ENCODE measurements around the gene PHLDB2. TPM values are rescaled to one million over a fixed set of nuclear protein-coding genes. Genes with fewer than 3 reads are reported as not detected.

PHLDB2 gene
- total RNA-seq, 1 donor from 2014 or later, result 142 TPM

DNA sequence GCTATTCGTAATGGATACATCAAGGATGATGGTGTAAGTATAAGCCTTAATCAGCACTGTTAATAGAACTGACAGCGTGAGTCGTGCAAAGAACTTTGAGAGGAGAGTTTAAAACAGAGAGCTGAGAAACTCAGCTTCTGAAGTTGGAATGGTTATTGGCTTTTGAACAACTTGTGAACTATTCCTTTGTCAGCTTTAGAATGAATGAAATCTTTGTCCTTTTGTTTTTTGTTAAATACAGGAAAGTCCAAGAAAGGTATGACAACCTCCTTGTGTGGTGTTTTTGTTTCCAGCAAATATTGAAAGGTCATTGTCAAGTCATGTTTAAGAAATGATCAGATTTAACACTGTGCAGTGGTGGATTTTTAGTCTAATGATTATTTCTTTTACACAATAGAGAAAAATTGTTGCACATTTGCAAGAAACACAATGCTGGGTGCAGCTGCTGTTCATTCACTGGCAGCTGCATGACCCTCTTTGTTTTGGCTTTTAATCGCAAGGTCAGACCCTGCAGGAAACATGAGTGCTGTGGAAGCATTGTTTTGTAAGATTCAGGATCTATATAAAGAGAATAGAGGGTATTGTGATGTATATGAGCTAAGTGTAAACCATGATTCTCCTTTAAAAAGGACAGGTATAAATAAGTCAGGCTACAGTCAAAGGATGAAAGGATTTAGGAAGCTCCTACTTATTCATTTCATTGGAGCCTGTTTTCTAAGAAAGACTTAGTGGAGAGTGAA is 98.1 kb downstream of the PHLDB2 start:
- DNase-seq (ENCODE audit: low spot score), result no peak

GRCh38 chr3:111961461-111962164 is 102.5 kb downstream of the PHLDB2 start:
- DNase-seq (ENCODE audit: low spot score), result no peak

- DNase-seq (ENCODE audit: low spot score), result no peak
Measured at GRCh38 chr3:111963424-111963823, 104.4 kb downstream of the PHLDB2 start.

DNA sequence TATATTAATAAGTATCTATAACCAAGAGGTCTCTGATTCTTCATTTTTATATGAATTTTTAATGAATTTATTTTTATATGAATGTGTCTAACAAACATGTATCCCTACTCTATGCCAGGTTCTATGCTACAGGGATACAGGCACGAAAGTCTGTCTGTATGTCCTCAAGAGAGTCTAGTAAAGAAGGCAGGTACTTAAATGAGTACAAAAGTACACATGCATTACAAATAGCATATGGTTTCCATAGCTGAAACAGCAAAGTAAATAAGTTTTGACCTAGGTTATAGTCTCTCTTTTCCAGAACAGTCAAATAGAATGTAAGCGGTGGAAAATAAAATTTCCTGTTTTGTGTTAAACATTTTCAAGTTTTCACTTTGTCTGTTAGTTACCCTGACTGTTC is 106.4 kb downstream of the PHLDB2 start:
- DNase-seq (ENCODE audit: low spot score), result no peak

DNA sequence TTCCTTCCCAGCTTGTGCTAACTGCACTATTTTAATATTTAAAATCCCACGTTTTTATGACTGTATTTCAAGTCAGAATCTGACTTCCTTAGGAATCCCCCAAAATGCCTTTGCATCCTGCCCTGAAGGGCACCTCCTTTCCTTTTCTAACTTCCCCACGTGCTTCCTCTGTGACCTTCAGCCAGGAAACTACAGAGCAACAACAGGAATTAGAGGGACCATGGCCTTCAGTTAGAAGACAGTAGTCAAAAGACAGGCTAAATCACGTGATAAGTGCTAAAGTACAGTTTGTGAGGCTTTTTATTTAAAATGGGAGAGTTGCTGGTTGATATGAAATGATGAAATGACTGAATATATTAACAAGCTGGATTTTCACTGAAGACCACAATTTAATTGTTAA is 108.0 kb downstream of the PHLDB2 start:
- no peak for DNase-seq (ENCODE audit: low spot score)

DNA sequence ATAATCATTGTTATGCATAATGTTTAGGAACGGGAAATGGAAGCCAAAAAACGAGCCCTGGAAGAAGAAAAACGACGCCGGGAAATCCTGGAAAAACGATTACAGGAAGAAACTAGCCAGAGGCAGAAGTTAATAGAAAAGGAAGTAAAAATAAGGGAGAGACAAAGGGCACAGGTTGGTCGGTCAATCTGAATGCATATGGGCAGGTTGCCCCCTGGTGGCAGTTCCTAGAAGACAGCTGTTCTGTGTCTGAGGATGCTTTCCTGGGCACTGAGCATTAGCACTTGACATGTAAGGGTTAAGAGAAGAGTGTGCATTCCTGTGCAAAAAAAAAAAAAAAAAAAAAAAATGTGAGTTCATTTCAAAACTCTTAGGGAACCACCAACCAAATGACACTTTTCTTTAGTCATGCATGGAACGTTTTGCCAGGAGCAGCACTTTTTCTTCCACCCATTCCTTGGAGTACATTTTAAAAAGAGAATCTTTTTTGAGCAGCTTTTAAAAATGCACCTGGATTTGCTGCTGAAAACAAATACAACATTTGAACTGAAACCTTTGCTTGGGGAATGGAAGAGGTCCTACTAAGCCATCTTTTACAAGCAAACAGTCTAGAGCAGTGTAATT is 108.7 kb downstream of the PHLDB2 start:
- DNase-seq (ENCODE audit: low spot score), result peak; percentile 89

DNA sequence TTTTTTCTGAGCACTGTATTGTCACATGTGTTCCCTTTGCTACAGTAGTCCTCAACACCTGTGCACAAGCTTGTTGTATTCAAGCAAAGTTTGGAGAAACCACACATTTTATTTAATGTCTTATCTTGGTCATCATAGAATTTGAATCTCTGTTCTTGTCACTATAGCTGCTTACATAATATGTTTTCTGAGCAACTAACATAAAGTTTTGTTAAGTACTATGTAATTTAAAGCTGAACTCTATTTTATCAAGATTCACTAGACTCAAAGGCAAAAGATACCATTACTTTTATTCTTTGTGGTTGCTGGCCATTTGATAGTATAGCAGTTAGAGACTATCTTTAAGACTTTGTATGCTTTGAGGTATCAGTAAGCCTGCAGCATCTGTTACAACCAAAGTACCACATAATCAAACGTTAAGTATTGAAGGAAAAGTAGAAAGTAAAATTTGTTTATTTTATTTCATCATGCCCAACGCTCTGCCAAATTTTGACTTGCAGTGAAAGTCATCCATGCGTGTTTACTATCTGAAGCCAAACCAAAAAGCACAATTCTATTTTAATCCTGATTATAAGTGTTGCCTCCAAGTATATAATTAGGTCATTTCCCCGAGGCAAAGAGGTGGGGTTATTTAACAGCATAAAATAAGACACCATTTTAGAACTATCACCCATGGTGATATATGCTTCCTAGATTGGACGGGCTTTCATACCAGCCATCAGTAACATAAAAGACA is 109.4 kb downstream of the PHLDB2 start:
- DNase-seq (ENCODE audit: low spot score), result no peak

GRCh38 chr3:111970376-111970775 is 111.3 kb downstream of the PHLDB2 start:
- DNase-seq (ENCODE audit: low spot score), result no peak

- DNase-seq (ENCODE audit: low spot score), result no peak
Measured at GRCh38 chr3:111971533-111972130, 112.6 kb downstream of the PHLDB2 start.

DNA sequence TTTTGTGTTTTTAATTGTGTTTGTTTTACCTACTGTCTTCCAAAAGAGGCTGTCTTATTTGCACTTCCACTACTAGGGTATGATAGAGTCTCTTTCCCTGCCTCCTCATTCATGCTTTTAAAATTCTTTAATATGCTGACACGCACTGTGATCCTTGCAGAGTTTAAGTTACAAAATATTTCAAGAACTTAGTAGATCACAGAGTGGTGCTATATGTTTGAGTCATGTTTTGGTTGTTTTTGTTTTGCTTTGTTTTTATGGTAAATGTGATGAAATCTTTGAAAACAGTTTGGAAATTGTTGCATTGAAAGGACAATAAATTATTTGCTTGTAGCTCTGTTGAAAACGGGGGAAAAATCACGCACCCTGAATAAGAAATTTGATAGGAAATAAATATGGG is 113.8 kb downstream of the PHLDB2 start:
- DNase-seq (ENCODE audit: low spot score), result no peak

- DNase-seq (ENCODE audit: low spot score), result no peak
Measured at GRCh38 chr3:111975131-111975530, 116.1 kb downstream of the PHLDB2 start.

- DNase-seq (ENCODE audit: low spot score), result no peak
Measured at GRCh38 chr3:111976254-111976653, 117.2 kb downstream of the PHLDB2 start.

- peak; percentile 98 for DNase-seq (ENCODE audit: low spot score)
Measured at GRCh38 chr3:111978583-111979433, 119.7 kb downstream of the PHLDB2 start, which contains the start of gene ABHD10. Gene ABHD10, plus strand, starts transcription at chr3:111979026. Its CDS starts 36 bp downstream, at chr3:111979062.

DNA sequence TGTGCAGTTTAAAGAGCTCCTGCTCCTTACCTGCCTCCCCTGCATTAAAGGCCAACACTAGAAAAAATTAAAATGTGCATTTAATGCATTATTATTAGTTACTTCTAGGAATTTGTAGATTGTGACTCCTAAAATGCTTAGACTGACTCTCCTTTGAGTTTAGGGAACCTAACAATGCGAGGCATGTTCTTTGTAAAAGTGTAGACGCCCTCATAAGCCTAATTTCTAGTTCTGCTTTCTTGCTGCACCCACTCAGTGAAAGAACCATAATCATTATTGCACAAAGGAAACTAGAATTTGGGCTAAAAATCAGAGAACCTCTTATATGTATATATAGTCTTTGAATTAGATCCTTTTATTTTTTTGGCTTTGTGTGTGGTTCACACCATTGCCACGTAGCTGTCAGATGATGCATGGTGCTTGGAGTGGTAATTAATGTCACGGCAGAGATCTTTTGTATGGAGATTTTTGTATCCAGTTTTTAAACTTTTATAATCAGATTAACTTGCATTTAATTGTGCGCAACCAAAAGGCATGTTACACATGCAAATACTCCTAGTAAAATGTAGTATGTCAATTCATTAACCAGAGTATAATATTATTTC is 120.5 kb downstream of the PHLDB2 start:
- DNase-seq (ENCODE audit: low spot score), result no peak

DNA sequence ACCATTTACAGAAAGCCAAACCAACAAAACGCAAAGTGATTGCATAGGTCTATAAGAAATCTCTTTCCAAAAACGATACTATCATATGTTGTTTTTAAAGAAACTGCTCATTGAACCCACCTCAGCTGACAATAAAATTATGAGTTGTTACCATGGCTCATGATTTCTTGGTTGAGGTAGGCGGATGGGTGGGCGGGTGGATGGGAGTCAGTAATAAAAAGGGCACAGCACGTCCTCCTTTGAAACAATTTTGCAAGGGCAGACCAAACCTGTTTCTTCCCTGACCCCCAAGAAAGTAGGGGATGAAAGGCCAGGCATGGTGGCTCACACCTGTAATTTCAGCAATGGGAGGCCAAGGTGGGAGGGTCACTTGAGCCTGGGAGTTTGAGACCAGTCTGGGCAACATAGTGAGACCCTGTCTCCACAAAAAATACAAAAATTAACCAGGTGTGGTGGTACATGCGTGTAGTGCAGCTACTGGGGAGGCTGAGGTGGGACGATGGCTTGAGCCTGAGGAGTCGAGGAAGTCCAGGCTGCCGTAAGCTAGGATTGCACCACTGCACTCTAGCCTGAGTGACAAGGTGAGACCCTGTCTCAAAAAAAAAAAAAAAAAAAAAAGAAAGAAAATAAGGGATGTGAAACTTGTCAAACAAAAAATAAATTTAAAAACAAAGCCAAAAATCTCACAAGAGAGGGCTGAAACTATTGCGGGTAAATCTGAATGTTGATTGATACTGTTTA is 121.8 kb downstream of the PHLDB2 start:
- DNase-seq (ENCODE audit: low spot score), result no peak

- no peak for DNase-seq (ENCODE audit: low spot score)
Measured at GRCh38 chr3:111981457-111981763, 122.3 kb downstream of the PHLDB2 start.

DNA sequence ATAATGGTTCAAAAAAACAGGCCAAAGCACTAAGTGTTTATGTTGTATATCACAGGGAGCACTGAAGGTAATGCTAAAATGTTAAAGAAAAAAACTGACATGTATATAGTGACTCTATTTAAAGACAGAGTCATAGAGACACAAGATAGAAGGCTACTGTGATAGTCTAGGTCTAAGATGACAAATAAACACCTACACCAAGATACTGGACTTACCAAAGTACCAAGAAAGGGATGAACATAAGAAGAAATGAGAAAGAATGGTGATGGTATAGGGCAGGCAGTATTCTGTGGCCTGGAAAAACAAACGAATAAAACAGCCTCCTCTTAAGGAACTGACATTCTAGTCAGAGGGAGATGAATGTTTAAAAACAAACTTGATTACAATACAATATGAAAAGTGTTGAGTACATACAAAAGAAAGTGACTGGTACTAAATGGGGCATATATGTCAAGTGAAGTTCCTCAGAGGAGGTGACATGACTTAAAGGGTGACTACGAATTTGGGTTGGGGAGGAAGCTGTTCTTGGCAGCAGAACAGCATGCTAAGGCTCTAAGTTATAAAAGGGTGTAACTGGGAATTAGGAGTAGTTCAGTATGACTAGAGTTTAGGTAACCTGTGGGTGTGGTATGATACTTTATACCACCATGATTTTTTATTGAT is 125.7 kb downstream of the PHLDB2 start:
- no peak for DNase-seq (ENCODE audit: low spot score)

- DNase-seq (ENCODE audit: low spot score), result no peak
Measured at GRCh38 chr3:111986800-111987199, 127.7 kb downstream of the PHLDB2 start.
